ENCODE data around the gene GAS2L2.
"Not testable (repeated sequence)": the region's sequence is repeated elsewhere in the genome, so short reads cannot be mapped to it uniquely, and the experiment has no call there.

Gene GAS2L2

DNA sequence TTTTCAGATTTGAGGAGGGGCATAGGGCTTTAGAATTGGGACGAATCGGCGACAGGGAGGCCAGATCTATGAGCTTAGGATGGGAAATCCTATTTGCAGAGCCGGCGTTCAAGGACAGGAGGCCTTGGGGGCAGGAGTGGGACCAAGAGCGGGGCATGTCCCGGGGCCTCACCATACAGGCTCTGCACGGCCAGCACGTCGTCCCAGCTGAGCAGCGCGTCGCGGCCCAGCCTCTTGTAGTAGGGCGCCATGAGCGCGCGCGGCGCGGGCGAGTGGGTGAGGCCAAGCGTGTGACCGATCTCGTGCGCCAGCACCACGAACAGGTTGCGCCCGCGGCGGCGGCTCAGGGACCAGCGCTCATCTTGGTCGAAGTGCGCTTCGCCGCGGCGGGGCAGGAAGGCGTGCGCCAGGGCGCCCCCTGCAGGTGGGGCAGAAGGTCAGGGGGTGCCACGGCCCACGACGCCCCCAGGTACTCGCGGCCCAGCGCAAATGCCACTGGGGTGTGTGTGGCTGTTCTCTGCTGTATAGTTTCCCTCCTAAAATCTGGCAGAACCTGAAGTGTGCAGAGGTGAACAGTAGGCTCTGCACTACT is 17.0 kb upstream of the GAS2L2 start:
- DNase-seq = no peak

DNA sequence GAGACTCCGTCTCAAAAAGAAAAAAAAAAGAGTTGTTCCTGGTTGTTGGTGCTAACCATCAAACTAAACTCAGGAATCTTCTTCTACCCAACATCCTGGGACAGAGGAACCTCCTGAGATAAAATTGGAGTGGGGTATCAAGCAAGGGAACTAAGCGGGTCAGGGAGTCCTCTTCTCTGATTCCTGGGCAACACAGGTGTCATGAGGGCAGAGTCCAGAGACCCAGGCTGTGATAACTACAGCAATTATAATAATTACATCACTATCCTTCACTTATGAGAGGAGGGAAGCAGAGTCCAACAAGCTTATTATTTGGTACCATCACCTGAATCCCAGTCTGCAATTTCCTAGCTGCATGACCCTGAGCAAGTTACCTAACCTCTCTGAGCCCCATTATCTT is 15.8 kb upstream of the GAS2L2 start:
- no peak for DNase-seq

DNA sequence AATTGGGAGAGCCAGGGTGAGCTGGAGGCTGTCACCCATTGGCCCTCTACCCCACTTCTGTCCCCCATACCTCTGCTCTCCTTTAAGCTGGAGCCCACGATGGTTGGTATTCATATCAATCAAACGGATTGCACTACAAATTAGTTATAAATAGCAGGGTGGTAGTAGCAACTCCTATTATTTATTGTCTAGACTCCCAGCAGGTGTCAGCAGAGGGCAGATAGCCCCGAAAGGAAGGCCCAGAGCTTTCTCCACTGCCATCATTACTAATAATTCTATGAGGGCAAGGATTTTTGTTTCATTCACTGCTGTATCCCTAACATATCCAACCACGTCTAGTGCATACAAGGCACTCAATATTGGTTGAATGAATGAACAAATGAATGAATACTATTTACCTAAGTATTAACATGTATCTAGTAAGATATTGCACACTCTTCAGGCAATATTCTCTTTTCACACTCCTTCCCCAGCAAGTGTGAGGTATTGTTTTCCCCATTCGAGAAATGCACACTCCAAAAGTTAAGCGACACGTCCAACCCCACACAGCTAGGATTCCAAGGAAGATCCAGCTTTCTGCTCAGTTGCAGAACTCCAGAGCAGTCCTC is 14.0 kb upstream of the GAS2L2 start:
- peak; percentile 45 for DNase-seq

DNA sequence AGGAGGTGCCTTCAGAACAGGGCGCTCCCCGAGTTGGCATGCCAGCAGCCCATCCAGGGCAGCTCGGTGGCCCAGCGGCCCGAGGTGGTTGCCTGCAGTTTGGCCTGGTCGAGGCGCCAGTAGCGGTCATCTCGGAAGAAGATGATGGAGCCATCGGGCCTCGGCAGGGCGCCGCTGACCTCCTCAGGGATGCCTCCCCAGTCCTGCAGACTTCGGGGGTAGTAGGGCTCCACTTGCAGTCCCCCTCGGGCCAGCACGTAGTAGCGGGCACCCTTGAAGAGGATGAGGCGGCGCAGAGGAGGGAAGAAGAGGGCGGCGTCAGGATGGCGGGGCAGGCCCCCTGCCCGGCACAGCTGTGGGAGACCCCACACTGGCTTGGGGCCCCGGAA is 13.4 kb upstream of the GAS2L2 start:
- DNase-seq = no peak

DNA sequence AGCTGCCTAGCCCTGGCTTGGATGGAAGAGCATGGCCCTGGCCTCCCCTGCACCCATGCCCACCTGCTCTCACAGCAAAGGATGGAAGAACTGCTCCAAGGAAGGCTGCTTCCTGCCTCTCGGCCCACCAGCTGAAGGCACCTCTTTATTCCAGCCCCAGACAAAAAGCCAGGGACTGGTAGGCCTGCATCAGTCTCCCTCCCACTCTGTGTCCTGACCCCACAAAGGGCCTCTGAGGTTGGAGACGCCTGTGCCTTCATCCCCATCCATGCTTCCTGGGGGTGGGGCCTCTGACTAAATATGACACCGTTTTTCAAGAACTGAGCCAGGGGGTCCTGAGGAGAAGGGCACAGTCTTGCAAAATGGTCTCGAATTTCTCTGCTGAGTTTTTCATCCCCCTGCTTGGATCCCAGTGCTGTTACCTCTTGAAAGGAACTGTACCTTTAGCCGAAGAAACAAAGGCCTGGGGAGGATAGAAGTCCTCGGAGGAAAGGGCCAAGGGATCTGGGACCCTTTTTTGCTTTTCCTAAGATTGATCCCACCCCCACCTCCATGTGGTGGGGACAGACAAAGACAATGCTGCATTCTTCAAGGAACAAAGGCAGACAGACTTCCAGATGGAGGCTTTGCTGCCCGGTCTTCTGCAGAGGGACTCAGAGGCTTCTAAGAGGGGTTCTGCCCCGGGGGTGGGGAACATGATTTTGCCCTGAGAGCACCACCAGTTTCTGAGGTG is 12.9 kb upstream of the GAS2L2 start:
- no peak for DNase-seq

DNA sequence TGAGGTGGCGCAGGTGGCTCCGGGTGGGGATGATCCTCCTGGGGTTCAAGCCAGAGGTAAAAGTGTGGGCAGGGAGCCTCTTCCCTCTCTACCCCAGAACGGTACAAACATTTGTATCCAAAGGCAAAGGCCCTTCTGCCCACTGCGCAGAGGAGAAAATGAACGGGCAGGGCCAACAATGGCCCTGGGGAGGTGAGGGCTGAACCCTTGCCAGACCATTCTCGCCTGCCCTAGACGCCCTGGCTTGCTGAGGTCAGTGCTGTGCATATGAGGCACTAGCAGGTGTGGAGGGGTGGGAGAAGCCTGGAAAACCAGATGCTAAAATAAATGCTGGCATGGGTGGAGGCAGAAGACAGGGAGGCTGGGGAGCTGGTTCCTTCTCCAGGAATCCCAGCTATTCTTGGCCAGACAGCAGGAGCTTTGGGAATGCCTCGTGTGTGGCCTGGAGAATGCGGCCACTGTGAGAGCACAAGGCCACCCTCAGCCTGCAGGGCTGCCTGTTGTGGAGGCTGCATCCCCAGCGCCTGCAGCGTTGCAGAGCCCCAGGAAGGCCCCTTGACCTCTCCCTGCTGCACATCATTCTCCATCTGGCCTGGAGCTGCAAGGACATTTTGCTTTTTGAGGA is 12.2 kb upstream of the GAS2L2 start:
- no peak for DNase-seq

DNA sequence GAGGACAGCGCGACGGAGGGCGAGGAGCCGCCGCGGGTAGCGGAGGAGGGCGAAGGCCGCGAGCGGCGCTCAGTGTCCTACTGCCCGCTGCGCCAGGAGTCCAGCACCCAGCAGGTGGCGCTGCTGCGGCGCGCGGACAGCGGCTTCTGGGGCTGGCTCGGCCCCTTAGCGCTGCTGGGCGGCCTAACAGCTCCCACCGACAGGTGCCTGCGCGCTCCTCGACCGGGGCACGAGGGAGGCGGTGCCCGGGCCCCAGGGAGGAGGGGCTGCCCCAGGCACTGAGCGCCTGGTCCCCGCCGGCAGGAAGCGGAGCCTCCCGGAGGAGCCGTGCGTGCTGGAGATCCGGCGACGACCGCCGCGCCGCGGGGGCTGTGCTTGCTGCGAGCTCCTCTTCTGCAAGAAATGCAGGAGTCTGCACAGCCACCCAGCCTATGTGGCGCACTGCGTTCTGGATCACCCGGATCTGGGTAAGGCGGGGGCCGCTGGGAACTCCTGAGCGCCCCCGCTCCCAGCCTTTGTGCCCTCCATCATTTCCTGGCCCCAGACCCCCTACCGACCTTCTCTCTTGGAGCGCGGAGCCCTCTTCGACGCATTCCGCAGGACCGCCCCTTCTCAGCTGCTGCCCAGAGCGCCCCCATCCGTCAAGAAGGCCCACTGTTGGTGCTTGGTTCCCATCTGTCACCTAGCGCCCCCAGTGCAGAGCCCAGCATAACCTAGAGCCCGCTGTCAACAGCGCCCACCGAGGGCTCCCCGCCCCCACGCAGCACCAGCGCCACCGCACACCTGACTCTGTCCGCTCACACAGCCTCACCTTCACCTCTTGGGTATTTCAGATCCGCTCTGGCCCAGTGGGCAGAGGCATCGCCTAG is 11.3 kb upstream of the GAS2L2 start:
- DNase-seq = peak; percentile 76

DNA sequence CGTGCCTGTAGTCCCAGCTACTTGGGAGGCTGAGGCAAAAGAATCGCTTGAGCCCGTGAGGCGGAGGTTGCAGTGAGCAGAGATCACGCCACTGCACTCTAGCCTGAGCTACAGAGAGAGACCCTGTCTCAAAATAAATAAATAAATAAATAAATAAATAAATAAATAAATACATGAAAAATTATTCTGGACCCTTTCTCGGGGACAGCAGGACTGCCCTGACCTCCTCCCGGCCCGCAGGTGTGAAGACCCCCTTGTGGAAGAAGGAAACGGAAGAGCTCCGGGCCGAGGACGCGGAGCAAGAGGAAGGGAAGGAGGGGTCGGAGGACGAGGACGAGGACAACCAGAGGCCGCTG is 10.7 kb upstream of the GAS2L2 start:
- DNase-seq = no peak

DNA sequence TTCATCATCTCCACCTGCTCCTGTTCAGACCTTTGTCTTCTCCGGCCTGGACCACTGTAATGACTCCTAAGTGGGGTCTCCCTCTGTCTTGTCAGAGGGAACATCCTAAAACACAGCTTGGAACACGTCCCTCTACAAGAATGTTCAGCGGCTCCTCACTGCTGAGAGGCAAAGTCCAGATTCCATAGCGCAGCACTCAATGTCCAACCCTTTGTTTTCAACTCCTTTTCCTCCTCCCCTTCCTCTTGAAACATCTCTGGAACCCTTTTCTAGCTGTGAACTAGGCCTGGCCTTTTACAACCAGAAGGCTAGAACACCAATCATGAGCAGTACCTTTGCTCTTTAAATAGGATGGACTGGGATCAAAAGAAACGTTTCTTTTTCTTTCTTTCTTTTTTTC is 8.6 kb upstream of the GAS2L2 start:
- no peak for DNase-seq

DNA sequence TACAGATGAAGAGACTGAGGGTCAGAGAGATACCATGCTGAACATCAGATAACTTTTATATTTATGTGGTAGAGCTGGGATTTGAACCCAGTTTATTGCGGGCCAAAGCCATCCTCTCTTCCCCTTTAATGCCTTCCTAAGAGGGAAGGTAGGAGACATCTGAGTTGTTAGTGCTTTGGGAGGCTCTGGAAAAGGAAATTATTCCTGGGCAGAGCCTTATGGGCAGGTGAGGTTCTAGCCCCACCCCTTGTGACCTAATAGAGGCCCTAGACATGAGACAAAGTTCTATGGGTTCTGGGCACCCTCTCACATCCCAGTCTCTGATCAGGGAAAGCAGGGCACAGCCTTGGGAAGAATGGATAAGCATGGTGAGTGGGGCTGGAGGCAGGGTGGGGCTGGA is 7.5 kb upstream of the GAS2L2 start, which contains the start of gene C17orf50:
TSS of gene C17orf50 (plus strand) at position 301 of the 400 bp plus-strand sequence. CDS start at position 356, 55 bp downstream.
- no peak for DNase-seq

DNA sequence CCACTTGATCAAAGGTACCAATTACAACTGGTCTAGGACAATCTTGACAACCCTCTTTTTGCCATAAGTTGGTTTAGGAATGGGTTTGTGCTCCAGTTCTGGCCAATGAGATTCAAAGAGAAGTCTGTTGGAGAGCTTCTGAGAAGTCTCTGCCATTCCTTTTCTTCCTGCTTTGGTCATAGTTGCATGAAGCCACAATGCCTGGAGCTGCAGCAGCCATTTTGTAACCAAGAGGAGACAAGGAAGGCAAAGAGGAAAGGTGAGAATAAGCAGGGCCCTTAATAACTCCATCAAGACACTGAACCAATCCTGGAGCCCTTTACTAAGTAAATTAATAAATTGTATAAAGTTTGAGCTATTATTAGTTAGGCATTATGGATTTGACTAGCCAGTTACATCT is 4.2 kb upstream of the GAS2L2 start:
- no peak for DNase-seq

DNA sequence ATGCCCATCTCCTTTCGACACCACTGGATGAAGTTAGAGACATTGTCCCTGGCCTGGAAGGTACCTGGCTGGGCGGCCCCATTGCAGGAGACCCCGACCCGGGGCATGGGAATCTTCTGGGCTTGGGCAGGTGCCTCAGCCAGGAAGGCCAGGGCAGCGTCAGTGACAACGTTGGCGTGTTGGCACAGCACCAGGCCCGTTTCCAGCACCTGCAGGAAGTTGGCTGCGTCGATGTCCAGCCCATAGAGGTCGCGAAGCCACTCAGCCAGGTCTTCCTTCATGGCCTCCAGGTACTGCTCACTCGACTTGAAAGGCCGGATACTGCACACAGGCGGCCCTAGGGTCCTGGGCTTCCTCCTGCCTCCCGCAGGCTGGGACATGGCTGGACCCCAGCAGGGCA is 568 bp downstream of the GAS2L2 start:
- DNase-seq = no peak

DNA sequence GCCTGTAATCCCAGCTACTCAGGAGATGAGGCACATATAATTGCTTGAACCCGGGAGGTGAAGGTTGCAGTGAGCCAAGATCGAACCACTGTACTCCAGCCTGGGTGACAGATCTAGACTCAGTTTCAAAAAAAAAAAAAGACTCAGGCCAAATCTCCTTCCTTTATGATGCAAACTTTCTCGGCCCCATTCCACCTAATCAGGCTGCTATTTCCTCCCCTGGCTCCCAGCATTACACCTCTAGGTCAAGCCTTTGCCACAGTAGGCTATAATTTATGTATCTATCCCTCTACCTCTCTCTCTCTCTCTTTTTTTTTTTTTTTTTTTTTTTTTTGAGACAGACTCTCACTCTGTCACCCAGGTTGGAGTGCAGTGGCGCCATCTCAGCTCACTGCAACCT is 1.5 kb downstream of the GAS2L2 start:
- not testable (repeated sequence) for DNase-seq

DNA sequence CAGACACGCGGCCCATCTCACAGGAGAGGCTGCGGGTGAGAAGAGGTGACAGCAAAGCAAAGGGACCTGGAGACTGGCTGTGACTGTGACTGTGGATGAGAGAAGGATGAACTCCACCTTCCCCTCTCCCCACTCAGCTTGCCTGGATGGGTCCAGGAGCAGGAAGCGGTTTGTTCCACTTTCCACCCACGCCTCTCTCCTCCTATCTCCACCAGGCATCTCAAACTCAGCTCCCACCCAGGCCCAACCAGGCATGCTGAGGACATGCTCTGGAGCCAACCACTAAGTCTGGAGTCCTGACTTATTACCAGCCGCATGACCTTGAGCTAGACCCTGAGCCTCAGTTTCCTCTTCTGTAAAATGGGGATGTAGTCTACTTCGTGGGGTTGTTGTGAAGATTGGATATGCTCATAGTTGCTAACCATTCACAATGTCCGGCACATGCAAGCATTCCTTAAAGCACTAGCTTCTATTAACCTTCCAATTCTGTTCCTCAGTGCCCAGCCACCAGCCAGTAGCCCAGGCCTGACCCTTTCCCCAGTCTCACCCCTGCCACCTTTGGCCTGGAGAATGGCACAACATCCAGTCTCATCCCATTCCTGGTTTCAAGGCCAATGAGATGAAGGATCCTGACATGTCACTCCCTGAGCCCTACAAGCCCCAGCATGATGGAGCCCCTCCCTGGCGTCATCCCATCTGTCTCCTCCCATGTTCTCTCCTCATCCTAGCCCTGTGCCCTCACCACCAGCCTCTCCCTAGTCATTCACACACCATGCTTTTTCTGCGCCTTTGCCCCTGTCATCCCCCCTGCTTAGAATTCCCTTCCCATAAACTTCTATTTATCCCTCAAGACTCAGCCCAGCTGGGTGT is 2.3 kb downstream of the GAS2L2 start:
- no peak for DNase-seq

DNA sequence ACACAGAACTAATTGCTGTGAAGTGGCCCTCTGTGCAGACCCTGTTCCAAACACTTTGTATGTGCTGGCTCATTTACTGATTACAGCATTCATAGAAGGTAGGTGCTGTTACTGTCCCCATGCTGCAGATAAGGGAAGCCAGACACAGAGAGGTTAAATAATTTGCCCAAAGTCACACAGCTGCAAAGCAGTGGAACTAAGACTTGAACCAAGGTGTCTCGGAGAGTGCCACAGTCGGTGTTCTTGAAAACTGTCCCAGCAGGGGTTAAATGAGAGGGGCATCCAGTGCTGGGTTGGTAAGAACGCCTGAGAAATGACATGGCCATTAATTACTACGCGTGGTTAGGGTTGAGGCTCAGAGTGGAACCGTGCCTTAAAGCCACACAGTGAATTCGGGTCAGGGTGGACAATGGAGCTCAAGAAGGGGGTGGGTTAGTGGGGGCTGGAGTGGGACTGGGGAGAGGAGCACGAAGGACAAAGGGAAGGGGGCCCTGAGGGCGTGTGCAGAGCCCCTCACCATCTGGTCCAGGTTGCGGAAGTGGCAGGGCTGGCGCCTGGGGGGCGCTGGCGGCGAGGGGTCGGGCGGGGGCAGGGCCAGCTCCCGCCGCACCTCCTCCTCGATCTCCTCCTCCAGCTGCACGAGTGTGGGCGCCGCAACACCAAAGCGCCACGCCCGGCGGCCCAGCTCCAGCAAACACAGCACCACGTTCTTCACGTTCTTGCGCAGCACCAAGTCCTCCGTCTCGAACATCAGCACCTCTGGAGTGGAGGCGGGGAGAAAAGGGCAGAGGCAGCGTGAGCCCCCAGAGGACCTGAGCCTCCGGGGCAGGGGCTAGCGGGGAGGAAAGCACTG is 3.3 kb downstream of the GAS2L2 start:
- peak; percentile 30 for DNase-seq

DNA sequence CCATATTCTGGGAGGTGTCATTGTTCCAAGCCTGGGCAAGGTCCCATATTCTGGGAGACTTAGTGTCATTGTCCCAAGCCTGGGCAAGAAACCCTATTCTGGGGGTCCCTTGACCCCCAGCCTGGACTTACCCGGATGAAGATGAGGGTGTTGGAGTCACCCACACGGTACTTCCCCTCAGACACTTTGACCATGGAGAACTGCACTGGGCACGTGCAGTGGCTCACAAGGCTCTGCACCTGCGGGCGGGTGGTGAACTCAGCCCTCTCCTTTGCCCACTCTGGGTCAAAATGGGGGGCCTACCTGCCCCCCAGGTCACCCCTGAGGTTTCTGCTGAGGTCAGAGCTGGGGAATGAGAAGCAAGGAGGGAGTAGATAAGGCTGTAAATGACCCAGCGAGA is 4.1 kb downstream of the GAS2L2 start:
- DNase-seq = no peak

DNA sequence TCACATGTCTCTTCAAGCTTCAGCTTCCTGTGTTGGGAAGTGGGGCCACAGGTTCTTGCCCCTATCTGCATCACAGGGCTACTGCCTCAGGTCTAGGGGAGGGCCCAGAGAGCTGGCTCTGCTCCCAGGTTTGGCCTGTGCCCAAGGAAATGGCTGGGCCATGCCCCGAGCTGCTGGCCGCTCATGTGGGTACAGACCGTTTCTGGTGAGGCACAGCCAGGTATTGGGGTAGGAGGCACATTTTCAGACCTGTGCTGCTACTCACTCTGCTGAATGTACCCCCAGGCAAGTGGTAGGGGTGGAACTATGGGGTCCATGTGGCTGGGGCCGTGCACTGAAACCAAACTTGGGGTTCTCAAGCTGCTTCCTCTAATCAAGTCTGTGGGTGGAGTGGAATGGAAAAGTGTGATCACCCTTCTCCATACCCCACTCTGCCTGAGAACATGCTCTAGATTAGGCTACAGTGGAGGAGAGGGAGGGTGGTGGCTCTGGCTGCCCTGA is 4.6 kb downstream of the GAS2L2 start:
- no peak for DNase-seq

DNA sequence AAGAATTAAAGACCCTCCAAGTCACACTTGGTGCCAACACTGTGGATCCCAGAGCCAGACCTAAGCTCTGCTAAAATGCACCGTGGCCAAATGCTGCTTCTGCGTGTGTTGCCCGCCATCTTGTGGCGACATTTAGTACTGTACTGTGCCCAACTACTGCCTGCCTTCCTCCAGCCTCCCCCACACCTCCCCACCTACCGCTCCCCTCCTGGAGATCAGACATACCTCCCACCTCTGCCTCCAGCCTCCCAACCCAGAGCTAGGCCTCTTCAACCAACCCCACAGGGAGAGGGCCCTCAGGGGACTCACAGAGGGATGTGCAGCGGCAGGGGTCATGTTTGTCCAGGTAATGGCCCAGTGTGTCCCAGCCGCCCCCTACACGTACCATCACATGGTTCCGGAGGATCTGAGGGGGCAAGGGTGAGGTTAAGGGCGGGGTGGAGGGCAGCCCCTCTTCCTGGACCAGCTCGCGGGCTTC is 5.5 kb downstream of the GAS2L2 start:
- peak; percentile 64 for DNase-seq

DNA sequence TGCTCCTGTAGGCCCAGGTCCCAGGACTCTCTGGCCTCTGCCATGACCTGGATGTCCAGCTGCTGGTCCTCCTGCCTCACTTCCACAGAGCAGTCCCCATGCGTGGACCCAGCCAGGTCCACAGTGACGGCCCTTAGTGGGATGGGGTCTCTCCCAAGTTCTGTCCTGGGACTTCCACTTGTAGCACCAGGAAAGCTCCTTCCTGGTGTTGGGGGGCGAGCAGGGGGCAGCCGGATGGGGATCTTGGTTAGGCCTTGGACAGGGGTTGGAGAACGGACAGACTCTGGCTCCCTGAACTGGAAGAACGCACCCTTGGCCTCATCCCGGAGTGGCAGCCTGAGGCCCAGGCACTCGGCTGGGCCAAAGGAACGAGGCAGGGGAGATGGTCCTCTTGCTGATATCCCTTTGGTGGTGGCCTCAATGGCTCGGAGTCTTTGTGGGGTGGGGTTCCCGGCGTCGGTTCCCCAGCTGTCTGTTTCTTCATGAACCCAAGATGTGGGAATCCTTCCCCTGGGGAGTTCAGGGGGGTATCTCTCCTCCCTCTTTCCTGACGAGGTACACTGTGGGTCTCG is 7.2 kb downstream of the GAS2L2 start:
- no peak for DNase-seq

DNA sequence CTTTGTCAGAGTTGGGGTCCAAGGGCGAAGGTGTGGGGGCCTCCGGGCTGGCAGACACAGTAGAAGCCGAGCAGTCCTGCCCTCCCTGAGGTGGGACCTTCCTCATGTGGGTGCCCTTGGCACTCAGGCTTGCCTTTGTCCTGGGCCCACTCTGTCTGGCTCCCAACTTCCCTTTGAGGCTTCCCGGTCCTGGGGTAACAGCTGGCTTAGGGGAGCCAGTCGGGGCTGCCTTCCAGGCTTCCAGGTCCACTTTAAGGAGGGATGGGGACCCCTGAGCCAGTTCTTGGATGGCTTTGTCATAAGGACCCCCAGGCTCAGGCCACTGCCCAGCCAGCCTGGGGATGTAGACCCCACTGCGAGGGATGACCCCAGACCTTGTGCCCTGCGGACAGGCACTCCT is 7.8 kb downstream of the GAS2L2 start:
- DNase-seq = no peak

Data from fibroblast of skin of right quadriceps (primary cell).